HS-5 (cell line): ENCODE data around the gene SLC35G1.

Source experiments
- DNase-seq: peaks from one replicate; pipeline ENCODE4 v3.0.0-alpha.2; 2012; ENCODE audit warnings: low read depth

The SLC35G1 gene

DNA sequence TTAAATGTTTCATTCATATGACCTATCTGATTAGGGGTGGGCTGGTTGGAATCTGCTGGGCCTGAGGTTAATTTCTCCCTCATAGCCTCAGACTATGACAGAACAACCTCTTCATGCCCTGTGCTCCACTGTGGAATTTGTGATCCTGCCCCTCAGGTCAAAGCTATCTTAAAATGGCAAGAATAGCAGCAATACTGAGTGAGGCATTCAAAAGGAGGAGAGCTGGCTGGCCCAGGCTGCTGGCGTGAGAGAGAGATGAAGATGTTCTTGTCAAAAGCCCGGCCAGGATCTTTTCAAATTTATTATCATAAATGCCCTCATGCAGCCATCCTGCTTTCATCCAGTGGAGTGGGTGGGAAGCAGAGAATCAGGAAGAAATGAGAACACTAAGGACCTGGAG is 58.1 kb downstream of the SLC35G1 start:
- no peak for DNase-seq
